Trophoblast cell (in vitro differentiated cells and primary cell): ENCODE data around the gene FOXP4.

Experiments
- DNase-seq, 2 donors: peaks; one replicate each; pipeline ENCODE4 v3.0.0-alpha.2; 2016
- H2AFZ ChIP-seq: 2 replicates; pipeline ENCODE4 v1.6.1; 2013; ENCODE audit warnings: low read length, moderate library complexity, mild to moderate bottlenecking; ENCODE audit not compliant: insufficient read depth, poor library complexity
- H2AK5ac ChIP-seq: 2 replicates; pipeline ENCODE4 v1.6.1; 2013; ENCODE audit warnings: mild to moderate bottlenecking, low read length
- H2BK120ac ChIP-seq: 2 replicates; pipeline ENCODE4 v1.6.1; 2013; ENCODE audit warnings: low read length, mild to moderate bottlenecking, moderate library complexity; ENCODE audit not compliant: insufficient read depth, poor library complexity
- H2BK12ac ChIP-seq: 2 replicates; pipeline ENCODE4 v1.6.1; 2013; ENCODE audit warnings: mild to moderate bottlenecking, low read length, moderate library complexity
- H2BK5ac ChIP-seq: 2 replicates; pipeline ENCODE4 v1.6.1; 2013; ENCODE audit warnings: low read length, low read depth, moderate library complexity, mild to moderate bottlenecking; ENCODE audit not compliant: poor library complexity
- H3K14ac ChIP-seq: 2 replicates; pipeline ENCODE4 v1.6.1; 2013; ENCODE audit warnings: mild to moderate bottlenecking, low read length
- H3K18ac ChIP-seq: 2 replicates; pipeline ENCODE4 v1.6.1; 2013; ENCODE audit warnings: mild to moderate bottlenecking, low read length
- H3K23ac ChIP-seq: 2 replicates; pipeline ENCODE4 v1.6.1; 2013; ENCODE audit warnings: low read length
- H3K27ac ChIP-seq: 2 replicates; pipeline ENCODE4 v1.5.1; 2013; ENCODE audit warnings: low read depth, mild to moderate bottlenecking, inconsistent platforms, low read length, moderate library complexity
- H3K27me3 ChIP-seq: 2 replicates; pipeline ENCODE4 v1.6.1; 2013; ENCODE audit warnings: inconsistent platforms, mild to moderate bottlenecking, low read length, moderate library complexity; ENCODE audit not compliant: insufficient read depth
- H3K36me3 ChIP-seq, 2 experiments: 1 replicate in 1 of 2; 2 replicates in 1 of 2; pipeline ENCODE4 v1.6.1; 2013; ENCODE audit warnings: low read length in 2 of 2, mild to moderate bottlenecking in 2 of 2, moderate library complexity in 1 of 2; ENCODE audit not compliant: insufficient read depth in 2 of 2, control insufficient read depth in 1 of 2
- H3K4ac ChIP-seq: 2 replicates; pipeline ENCODE4 v1.6.1; 2013; ENCODE audit warnings: low read depth, mild to moderate bottlenecking, low read length, moderate library complexity
- H3K4me1 ChIP-seq, 2 experiments: 1 replicate in 1 of 2; 2 replicates in 1 of 2; pipeline ENCODE4 v1.6.1; 2013; ENCODE audit warnings: low read length in 2 of 2, mild to moderate bottlenecking in 2 of 2, moderate library complexity in 1 of 2; ENCODE audit not compliant: insufficient read depth in 2 of 2, control insufficient read depth in 1 of 2
- H3K4me2 ChIP-seq: 2 replicates; pipeline ENCODE4 v1.6.1; 2013; ENCODE audit warnings: inconsistent platforms, mild to moderate bottlenecking, low read length, moderate library complexity
- H3K4me3 ChIP-seq: 2 replicates; pipeline ENCODE4 v1.5.1; 2013; ENCODE audit warnings: mild to moderate bottlenecking, low read depth, low read length, inconsistent platforms
- H3K79me1 ChIP-seq: one replicate; pipeline ENCODE4 v1.6.1; 2013; ENCODE audit warnings: low read length
- H3K79me2 ChIP-seq: 2 replicates; pipeline ENCODE4 v1.6.1; 2013; ENCODE audit warnings: low read length, mild to moderate bottlenecking; ENCODE audit not compliant: control insufficient read depth, insufficient read depth, poor library complexity
- H3K9ac ChIP-seq: 2 replicates; pipeline ENCODE4 v1.6.1; 2013; ENCODE audit warnings: mild to moderate bottlenecking, low read length
- H3K9me3 ChIP-seq: 2 replicates; pipeline ENCODE4 v1.6.1; 2013; ENCODE audit warnings: low read depth, mild to moderate bottlenecking, control low read depth, inconsistent platforms, low read length; ENCODE audit not compliant: insufficient read depth
- H4K12ac ChIP-seq: 2 replicates; pipeline ENCODE4 v1.6.1; 2013; ENCODE audit warnings: low read depth, mild to moderate bottlenecking, low read length, moderate library complexity
- H4K8ac ChIP-seq: 2 replicates; pipeline ENCODE4 v1.6.1; 2013; ENCODE audit warnings: low read depth, mild to moderate bottlenecking, low read length, moderate library complexity
- H4K91ac ChIP-seq: one replicate; pipeline ENCODE4 v1.6.1; 2013; ENCODE audit warnings: low read depth, mild to moderate bottlenecking, low read length, moderate library complexity
- WGBS: extraction: QIAGEN DNeasy Blood & Tissue Kit; methylation state at CpG from one replicate; pipeline ENCODE4 v1.1.7; 2013; ENCODE audit warnings: missing lambda C conversion rate; ENCODE audit not compliant: insufficient read length, insufficient coverage; ENCODE audit errors: extremely low coverage; 5-methylcytosine and 5-hydroxymethylcytosine counted together

FOXP4 gene

GRCh38 chr6:41553405-41553999 is 7.3 kb downstream of the FOXP4 start:
- Histone ChIP-seq H3K4me3 (no peak overlapping the region), H3K9ac (no peak overlapping the region), H4K8ac (no peak overlapping the region), H3K27me3 (peaks cover 1% of the 10 kb centered on the region), H2BK12ac (no peak overlapping the region), H3K23ac (no peak overlapping the region), H2AFZ (no peak overlapping the region), H2BK5ac (no peak overlapping the region), H4K12ac (no peak overlapping the region), H3K79me2 (no peaks in the 10 kb centered on the region), H3K9me3 (no peaks in the 10 kb centered on the region), H3K14ac (no peak overlapping the region), H3K36me3 (peaks cover 0 to 13% of the 10 kb centered on the region in 2 experiments), H2AK5ac (no peak overlapping the region), H2BK120ac (no peak overlapping the region), H3K4me1 (peaks cover 1 to 4% of the 10 kb centered on the region in 2 experiments), H3K4me2 (no peak overlapping the region), H3K4ac (no peak overlapping the region), H3K18ac (no peak overlapping the region), H4K91ac (no peak overlapping the region), H3K27ac (no peak overlapping the region), H3K79me1 (no peaks in the 10 kb centered on the region)
- WGBS = no CpG with 5 or more reads among the region's 1 CpG
- no peak for DNase-seq

- H3K36me3 ChIP-seq = peaks cover 0 to 13% of the 10 kb centered on the region in 2 experiments
- H3K18ac ChIP-seq = no peak overlapping the region
- no peak overlapping the region for H3K23ac ChIP-seq
- peaks cover 2% of the 10 kb centered on the region for H3K79me1 ChIP-seq
- H3K9me3 ChIP-seq = no peaks in the 10 kb centered on the region
- H3K4me3 ChIP-seq = no peak overlapping the region
- H4K91ac ChIP-seq = no peak overlapping the region
- H3K4me1 ChIP-seq = peaks cover 0 to 10% of the 10 kb centered on the region in 2 experiments
- no peak overlapping the region for H3K4ac ChIP-seq
- no peak overlapping the region for H2AK5ac ChIP-seq
- no peak overlapping the region for H4K12ac ChIP-seq
- H3K9ac ChIP-seq = no peak overlapping the region
- DNase-seq = no peak
- H2BK5ac ChIP-seq = no peak overlapping the region
- H3K4me2 ChIP-seq = no peak overlapping the region
- no peak overlapping the region for H3K27ac ChIP-seq
- no peak overlapping the region for H2BK120ac ChIP-seq
- H2AFZ ChIP-seq = no peak overlapping the region
- no peak overlapping the region for H3K14ac ChIP-seq
- no CpG with 5 or more reads among the region's 15 CpGs for WGBS
- H3K79me2 ChIP-seq = no peaks in the 10 kb centered on the region
- H3K27me3 ChIP-seq = no peaks in the 10 kb centered on the region
- H2BK12ac ChIP-seq = no peak overlapping the region
- H4K8ac ChIP-seq = no peak overlapping the region
These were observed 9.4 kb downstream of the FOXP4 start for GRCh38 chr6:41555326-41556300.

DNA sequence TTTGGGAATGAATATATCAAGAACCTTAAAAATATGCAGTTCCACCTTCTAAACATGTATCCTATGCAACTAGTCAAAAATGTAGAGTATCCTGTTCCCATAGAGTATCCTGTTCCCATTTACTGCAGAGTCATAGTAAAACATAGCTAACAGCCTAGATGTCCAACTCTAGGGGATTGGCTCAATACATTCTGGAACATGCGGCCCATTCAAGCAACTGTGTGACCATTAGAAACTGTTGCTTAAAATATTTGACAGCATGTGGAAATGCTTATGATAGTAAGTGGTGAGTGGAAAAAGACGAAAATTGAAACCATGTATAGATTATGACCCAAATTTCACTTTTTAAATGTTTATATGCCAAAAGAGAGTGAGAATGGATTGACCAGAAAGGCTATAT is 11.2 kb downstream of the FOXP4 start:
- no peak overlapping the region for H3K4ac ChIP-seq
- H2BK12ac ChIP-seq = no peak overlapping the region

DNA sequence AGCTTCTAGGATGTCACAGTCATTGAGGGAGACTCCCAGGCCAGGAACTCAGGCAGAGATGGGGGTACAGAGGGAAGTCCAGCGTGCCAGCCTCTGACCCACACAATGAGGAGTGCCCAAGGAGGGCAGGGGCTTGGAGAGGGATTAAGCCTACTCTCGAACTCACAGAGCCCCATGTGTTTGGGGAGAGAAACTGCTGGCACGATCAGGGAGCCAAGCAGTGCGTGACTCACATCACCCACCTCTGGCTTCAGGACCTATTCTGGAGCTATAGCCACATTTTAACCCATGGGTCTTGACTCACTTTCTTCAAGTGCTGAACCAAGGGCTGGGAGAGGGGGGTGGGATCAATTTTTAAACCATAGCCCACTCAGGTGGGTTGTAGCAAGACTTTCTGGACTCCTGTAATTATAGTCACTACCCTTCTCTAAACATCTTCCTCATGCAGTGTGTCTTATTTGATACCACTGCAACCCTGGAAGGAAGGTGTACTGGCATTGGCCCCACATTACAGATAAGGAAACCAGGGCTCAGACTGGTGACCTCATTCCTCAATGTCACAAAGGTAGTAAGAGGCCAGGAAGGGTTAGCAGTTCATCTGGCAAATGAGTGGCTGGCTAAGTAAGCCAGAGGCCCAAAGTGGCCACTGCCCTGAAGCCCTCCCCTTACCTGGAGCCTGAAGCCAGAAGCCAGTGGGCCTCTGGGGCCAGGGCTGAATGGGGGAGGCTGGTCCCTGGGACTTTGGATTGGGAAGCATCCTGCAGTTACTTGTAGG is 12.0 kb downstream of the FOXP4 start:
- no peak overlapping the region for H4K91ac ChIP-seq
- H3K4ac ChIP-seq = no peak overlapping the region
- no peak overlapping the region for H2AK5ac ChIP-seq
- H2BK12ac ChIP-seq = no peak overlapping the region
- no peaks in the 10 kb centered on the region for H3K27me3 ChIP-seq
- no peak overlapping the region for H3K27ac ChIP-seq
- H4K8ac ChIP-seq = no peak overlapping the region
- no peak overlapping the region for H3K23ac ChIP-seq
- no peak overlapping the region for H2BK5ac ChIP-seq
- no peaks in the 10 kb centered on the region for H3K79me2 ChIP-seq
- no peak overlapping the region for H3K18ac ChIP-seq
- peaks cover 3% of the 10 kb centered on the region for H3K79me1 ChIP-seq
- H3K36me3 ChIP-seq = no peaks in the 10 kb centered on the region
- no CpG with 5 or more reads among the region's 4 CpGs for WGBS
- DNase-seq = no peak
- no peak overlapping the region for H3K9ac ChIP-seq
- H3K4me2 ChIP-seq = no peak overlapping the region
- H2AFZ ChIP-seq = no peak overlapping the region
- H2BK120ac ChIP-seq = no peak overlapping the region
- H3K4me1 ChIP-seq = peaks cover 6 to 15% of the 10 kb centered on the region in 2 experiments
- H3K4me3 ChIP-seq = no peak overlapping the region
- H3K14ac ChIP-seq = no peak overlapping the region
- H4K12ac ChIP-seq = no peak overlapping the region
- H3K9me3 ChIP-seq = no peaks in the 10 kb centered on the region

More for the DNA sequence above, 11.2 kb downstream of the FOXP4 start:
- DNase-seq = no peak
- H3K9me3 ChIP-seq = no peaks in the 10 kb centered on the region
- no peak overlapping the region for H3K23ac ChIP-seq
- peaks cover 3% of the 10 kb centered on the region for H3K79me1 ChIP-seq
- H4K91ac ChIP-seq = no peak overlapping the region
- H2AK5ac ChIP-seq = no peak overlapping the region
- H2AFZ ChIP-seq = no peak overlapping the region
- H2BK120ac ChIP-seq = no peak overlapping the region
- H3K9ac ChIP-seq = no peak overlapping the region
- H3K36me3 ChIP-seq = peaks cover 0 to 5% of the 10 kb centered on the region in 2 experiments
- no peak overlapping the region for H3K4me2 ChIP-seq
- H3K4me3 ChIP-seq = no peak overlapping the region
- no peaks in the 10 kb centered on the region for H3K79me2 ChIP-seq
- no peak overlapping the region for H4K12ac ChIP-seq
- peaks cover 6 to 15% of the 10 kb centered on the region in 2 experiments for H3K4me1 ChIP-seq
- no peak overlapping the region for H2BK5ac ChIP-seq
- no peak overlapping the region for H3K18ac ChIP-seq
- no peak overlapping the region for H4K8ac ChIP-seq
- no peak overlapping the region for H3K14ac ChIP-seq
- WGBS = 100% methylated on average over 1 of the region's 2 CpGs
- H3K27ac ChIP-seq = no peak overlapping the region
- no peaks in the 10 kb centered on the region for H3K27me3 ChIP-seq
